HuH-7.5 (cell line): Measurements from ENCODE around the gene ELP4.
"Not testable (repeated sequence)": the region's sequence is repeated elsewhere in the genome, so short reads cannot be mapped to it uniquely, and the experiment has no call there.

Experiments used
- DNase-seq: peaks from one replicate; pipeline ENCODE4 v3.0.0; 2011; ENCODE audit warnings: low spot score

ELP4 gene, protein sequence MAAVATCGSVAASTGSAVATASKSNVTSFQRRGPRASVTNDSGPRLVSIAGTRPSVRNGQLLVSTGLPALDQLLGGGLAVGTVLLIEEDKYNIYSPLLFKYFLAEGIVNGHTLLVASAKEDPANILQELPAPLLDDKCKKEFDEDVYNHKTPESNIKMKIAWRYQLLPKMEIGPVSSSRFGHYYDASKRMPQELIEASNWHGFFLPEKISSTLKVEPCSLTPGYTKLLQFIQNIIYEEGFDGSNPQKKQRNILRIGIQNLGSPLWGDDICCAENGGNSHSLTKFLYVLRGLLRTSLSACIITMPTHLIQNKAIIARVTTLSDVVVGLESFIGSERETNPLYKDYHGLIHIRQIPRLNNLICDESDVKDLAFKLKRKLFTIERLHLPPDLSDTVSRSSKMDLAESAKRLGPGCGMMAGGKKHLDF

DNA sequence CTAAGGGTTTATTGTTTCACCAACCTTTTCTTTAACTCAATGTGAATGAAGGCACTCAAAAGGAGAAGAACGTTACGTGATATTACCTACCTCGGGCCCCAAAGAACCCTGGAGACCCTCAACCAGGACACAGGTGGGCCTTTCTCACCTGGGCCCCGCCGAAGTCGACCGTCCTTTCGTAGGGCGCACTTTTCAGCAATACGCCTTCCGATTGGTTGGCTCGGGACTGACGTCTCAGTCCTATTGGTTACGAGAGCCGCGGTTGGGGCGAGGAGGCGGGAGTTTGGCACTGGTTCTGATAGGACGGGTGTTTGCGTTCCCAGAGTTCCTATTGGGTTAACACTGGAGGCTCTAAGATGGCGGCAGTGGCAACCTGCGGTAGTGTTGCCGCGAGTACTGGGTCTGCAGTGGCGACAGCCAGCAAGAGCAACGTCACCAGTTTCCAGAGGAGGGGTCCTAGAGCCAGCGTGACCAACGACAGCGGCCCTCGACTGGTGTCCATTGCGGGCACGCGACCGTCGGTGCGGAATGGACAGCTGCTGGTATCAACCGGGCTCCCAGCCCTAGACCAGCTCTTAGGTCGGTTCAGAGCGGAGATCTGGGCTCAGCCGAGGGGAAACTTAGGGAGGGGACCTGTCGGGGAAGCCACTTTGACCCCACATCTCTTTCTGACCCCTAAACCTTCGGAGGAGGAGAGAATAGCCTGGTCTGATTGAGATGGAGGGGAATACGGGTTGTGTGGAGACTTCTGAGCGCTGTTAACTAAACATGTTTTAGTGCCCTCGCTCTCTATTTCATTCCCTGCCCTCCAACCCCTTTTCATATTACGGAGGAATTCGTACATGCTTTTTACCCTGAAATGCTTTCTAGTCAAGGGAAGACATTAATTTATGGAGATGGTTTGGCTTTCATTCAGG lies at the start of gene ELP4, which contains the start of gene IMMP1L:
TSS of gene ELP4 (plus strand) at position 339 of the 917 bp plus-strand sequence. CDS start at position 357, 18 bp downstream.
TSS of gene IMMP1L (minus strand) at position 194 of the 917 bp plus-strand sequence. CDS start 46,346 bp downstream, outside the sequence.
- DNase-seq = peak; percentile 95

DNA sequence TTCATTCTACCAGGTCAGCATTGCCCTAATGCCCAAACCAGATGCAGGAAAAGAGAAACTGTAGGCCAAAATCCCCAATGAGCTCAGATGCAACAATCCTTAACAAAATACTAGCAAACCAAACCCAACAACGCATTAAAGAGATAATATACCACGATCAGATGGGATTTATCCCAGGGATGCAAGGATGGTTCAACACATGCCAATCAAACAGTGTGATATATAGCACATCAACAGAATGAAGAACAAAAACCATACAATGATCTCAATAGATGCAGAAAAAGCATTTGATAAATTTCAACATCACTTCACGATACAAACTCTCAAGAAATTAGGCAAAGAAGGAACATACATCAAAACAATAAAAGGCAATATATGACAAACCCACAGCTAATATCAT lies 45.1 kb upstream of the ELP4 start:
- no peak for DNase-seq

DNA sequence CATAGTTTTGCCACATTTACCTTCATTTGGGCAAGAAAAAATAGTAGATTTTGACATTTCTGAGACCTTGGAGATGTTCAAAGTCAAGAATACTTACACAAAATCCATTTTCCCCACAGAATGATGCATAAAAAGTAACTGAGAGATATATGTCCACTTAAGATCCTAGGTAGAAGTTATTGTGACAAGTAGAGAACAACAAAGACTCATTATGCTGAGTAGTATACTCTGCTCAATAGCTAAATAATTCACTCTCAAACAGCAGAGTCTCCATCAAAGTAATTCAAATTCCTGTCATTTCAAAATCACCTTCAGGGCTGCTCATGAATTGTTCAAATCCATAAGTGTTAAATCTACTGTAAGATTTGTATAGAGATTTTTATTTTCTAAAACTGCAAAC lies 35.5 kb upstream of the ELP4 start:
- no peak for DNase-seq

- DNase-seq = no peak
Measured at GRCh38 chr11:31477528-31478222, 31.9 kb upstream of the ELP4 start.

DNA sequence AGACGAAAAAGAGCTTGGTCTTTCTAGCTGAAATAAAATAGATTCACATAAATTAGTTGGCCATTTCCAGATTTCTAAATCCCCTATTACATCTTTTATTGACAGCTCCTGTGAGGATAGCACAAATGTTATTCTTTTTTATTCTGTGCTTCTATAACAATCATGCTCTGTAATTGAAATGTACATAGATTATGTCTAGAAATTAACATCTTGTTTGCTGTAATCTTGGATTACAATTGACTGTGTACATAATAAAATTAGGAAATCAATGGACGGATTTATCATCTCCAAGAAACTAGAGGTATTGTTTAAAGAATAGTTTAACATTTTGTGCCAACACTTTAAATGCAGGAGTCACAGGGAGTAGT lies 31.4 kb upstream of the ELP4 start:
- DNase-seq = no peak

- DNase-seq = no peak
Measured at GRCh38 chr11:31479066-31479465, 30.5 kb upstream of the ELP4 start.

GRCh38 chr11:31480930-31481329 lies 28.6 kb upstream of the ELP4 start:
- no peak for DNase-seq

DNA sequence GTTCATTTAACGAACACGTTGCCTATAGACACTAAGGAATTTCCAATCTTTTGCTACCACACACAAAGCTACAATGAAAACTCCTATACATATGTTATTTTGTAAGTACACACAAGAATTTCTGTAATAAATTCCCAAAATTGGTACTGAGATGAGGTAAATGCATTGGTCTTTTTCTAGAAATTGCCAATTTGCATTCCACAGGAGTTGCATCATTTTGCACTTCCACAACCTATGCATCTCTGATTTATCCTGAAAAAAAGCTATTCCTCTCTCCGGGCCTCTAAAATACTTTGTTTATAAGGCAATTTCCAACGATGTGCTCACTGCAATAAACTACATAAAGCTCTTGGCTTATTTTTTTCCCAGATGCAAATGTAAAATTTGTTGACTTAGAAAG lies 25.1 kb upstream of the ELP4 start:
- no peak for DNase-seq

GRCh38 chr11:31487848-31488247 lies 21.7 kb upstream of the ELP4 start:
- no peak for DNase-seq

- no peak for DNase-seq
Measured at GRCh38 chr11:31492320-31492913, 17.1 kb upstream of the ELP4 start.

DNA sequence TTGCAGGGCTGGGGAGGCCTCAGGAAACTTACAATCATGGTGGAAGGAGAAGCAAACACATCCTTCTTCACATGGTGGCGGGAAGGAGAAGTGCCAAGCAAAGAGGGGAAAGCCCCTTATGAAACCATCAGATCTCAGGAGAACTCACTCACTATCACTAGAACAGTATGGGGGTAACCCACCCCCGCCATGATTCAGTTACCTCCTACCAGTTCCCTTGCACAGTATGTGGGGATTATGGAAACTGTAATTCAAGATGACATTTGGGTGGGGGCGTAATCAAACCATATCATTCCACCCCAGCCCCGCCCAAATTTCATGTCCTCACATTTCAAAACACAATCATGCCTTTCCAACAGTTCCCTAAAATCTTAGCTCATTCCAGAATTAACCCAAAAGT lies 16.3 kb upstream of the ELP4 start:
- no peak for DNase-seq

- DNase-seq = not testable (repeated sequence)
Measured at GRCh38 chr11:31493762-31494161, 15.8 kb upstream of the ELP4 start.

DNA sequence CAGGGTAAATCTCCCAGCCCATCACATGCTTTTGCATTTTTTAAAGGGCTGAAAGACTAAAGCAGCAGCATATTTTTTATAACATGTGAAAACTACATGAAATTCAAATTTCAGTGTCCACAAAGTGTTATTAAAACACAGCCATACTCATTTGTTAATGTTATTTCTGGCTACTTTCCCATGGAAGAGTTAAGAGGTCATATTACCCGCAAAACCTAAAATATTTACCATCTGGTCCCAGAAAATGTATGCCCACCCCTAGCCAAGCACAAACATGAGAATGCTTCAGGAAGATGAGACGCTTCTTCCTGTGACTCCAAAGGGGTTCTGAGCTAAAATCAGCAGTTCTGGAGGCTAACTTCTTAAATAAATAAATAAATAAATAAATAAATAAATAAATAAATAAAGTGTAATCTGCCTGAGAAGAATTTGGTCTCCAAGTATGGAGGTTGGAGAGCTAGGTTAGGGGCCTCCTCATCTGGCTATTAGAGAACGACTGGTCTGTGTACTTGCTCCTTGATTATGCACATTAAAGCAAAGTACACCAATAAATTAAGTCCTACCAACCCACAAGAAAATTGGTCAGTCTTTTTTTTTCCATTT lies 9.9 kb upstream of the ELP4 start:
- no peak for DNase-seq

GRCh38 chr11:31500560-31500959 lies 9.0 kb upstream of the ELP4 start:
- no peak for DNase-seq

DNA sequence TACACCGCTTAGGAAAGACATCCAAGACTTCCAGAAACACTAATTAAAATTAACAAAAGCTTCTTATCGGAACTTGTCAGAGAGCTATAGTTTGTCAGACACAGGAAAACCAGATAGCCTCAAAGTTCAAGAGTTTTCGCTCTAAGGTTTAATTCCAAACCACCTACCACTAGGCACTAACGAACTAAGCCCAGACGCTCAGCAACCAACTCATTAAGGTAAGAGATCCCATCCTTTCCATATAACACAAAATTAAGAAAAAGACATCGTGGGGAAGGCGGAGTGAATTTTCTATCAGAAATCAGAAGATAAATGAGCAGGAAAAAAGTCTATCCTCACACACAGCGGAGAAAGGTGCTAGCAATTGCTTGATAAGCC lies 527 bp upstream of the ELP4 start:
- no peak for DNase-seq

- no peak for DNase-seq
Measured at GRCh38 chr11:31512117-31512516, 2.5 kb downstream of the ELP4 start.

DNA sequence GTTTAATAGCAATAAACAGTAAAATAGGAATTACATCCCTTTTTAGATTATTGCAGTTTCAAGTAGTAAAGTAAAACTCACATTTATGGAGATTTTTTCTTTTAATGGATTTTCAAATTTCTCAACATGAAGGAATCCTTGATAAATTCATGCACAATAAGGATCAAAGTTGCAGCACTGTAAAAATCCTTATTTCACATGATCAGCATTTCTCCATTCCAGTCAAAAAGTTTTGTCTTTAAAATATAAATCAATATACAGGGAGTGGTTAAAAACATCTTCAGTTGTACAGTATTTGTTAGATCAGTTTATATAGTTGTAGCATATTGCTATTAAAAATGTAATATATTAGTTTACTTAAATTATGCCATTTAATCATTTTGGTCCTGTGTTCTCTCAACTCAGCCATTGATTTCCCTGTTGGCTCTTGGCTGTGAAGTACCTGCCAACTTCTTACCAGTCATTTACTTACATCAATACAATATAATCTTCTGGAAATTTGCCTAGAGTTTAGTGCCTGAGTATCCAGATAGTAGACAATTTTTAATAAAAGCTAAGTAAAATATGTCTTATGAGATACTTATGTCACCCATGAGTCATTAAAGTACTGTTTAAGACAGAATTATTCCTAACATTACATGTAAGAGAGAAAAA lies 12.1 kb downstream of the ELP4 start:
- DNase-seq = no peak

DNA sequence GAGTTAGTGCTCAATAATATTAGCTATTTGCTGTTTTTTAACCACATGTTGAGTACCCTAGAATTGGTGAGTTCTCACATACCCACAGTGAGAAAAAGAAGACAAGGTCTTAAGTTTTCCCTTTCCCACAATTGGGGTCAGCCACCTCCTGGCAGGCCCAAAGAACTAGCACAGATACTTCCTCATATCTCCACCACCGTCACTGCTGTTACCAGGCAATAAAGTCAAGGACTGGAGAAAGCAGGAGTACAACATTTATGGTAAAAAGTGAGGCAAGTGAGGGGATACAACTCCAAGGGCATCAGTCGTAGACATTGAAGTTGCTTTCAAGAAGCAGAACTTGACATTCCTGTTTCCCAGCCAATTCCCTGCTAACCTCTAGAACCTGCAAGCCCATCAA lies 19.6 kb downstream of the ELP4 start:
- no peak for DNase-seq

GRCh38 chr11:31529701-31530100 lies 20.1 kb downstream of the ELP4 start:
- no peak for DNase-seq

DNA sequence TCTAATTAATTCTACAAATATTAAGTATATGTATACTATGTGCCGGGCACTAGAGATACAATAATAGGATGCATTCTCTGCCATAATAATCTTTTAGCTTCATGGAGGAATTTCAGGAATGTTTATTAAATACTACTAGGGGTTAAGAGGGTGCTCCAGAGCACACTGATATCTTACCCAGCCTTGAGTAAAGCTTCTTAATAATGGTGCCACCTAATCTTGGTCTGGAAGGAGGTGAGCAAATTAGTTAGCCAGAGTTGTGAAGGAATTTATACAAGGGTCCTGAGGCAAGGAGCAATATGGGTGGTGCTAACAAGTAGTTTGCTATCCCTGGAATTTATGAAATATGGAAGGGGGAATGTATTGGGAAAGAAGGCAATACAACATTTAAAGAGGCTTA lies 21.7 kb downstream of the ELP4 start:
- DNase-seq = no peak

GRCh38 chr11:31535479-31535878 lies 25.9 kb downstream of the ELP4 start:
- DNase-seq = no peak
